ENCODE results near the gene RNU6-8.

Gene RNU6-8

DNA sequence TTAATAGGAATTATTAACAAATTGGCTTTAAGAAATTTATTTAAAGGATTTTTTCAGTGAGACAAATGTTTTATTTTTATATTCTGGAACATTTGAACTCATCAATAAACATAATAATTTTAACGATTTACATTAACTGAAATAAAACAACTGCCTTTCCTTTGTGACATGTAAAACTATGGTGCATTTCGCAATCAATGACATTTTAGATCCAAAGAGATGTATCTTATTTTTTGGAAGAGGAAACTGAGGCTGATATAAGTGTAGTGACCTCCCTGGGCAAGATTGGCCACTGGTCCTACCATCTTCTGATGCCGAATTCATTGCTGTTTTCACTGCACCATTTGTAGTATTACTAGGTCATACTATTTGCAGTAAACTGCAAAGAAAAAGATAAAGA lies 2.5 kb upstream of the RNU6-8 start:
- DNase-seq (ENCODE audit: low read depth) = no peak

DNA sequence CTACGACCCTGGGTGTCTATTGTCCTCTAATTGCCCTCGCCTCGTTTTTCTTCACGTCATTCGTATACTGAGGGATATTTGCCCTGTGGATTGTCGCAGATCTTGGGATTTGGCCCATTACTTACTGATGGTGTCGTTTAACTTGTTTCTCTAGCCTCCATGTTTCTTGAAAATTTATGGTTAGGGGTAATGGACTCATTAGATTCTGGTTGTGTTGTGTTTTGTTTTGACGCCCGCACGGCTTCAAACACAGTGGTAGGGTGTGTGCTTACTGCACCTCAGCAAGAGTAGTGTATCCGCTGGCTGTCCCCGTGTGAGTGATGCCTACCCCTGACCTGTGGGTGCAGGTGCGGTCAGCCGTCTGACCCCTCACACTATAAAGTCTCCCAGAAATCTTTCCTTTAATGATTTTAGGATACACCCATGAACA lies 874 bp upstream of the RNU6-8 start:
- no peak for DNase-seq (ENCODE audit: low read depth)

GRCh38 chr14:32202491-32202997 lies 525 bp downstream of the RNU6-8 start:
- DNase-seq (ENCODE audit: low read depth) = no peak

GRCh38 chr14:32201816-32202490 lies 1.1 kb downstream of the RNU6-8 start, which contains the start of gene RNU6-7:
TSS of gene RNU6-7 (plus strand) at chr14:32202045.
- no peak for DNase-seq (ENCODE audit: low read depth)

DNA sequence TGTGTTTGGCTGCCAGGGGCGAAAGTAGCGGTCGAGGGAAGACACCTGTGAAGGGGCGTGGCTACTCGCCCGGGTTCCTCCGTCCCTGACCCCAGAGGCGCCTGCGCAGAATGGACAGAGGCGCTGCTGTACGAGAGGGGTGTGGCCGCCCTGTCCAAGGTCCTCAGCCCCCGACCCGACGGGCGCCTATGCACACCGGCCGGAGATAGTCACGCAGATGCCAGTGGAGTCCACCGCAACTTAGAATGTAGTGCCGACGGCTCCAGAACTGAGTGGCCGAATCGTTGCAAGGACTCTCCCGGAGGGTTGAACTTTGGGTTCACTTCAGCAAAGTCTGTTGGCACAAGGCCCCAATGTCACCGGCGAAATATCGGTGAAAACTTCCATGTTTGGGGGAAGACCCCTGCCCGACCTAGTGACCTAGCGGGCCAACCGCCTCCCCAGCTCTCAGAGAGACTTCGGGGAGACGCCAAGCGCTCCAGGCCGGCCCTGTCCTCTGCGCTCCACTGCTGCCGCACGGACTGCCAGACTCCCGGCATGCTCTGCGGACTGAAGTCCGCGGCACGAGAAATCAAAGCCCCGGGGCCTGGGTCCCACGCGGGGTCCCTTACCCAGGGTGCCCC lies 1.8 kb downstream of the RNU6-8 start:
- peak; percentile 54 for DNase-seq (ENCODE audit: low read depth)

- DNase-seq (ENCODE audit: low read depth) = no peak
Observed at GRCh38 chr14:32200368-32201192, 2.5 kb downstream of the RNU6-8 start.

- DNase-seq (ENCODE audit: low read depth) = no peak
Observed at GRCh38 chr14:32197919-32198318, 5.2 kb downstream of the RNU6-8 start.

GRCh38 chr14:32195636-32196035 lies 7.4 kb downstream of the RNU6-8 start:
- no peak for DNase-seq (ENCODE audit: low read depth)

DNA sequence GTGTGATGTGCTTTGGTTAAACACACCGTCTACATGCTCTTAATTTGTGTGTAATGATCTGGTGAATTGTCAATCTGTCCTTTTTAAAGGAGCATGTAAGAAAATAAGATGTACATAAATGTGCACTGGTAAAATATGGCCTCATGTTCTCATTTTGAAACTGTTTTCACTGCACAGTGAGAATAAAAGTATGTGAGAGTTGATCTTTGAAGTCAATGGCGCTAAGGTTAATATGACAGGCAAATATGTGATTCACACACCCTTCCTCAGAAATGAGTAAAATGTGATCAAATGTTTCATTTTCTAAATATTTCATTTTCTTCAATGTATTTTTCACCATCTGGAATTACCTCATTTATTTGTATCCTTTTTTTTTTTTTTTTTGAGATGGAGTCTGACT lies 9.5 kb downstream of the RNU6-8 start:
- DNase-seq (ENCODE audit: low read depth) = no peak

GRCh38 chr14:32192712-32193373 lies 10.2 kb downstream of the RNU6-8 start:
- DNase-seq (ENCODE audit: low read depth) = no peak

GRCh38 chr14:32190673-32191072 lies 12.4 kb downstream of the RNU6-8 start:
- no peak for DNase-seq (ENCODE audit: low read depth)

GRCh38 chr14:32189811-32190210 lies 13.3 kb downstream of the RNU6-8 start:
- DNase-seq (ENCODE audit: low read depth) = no peak

DNA sequence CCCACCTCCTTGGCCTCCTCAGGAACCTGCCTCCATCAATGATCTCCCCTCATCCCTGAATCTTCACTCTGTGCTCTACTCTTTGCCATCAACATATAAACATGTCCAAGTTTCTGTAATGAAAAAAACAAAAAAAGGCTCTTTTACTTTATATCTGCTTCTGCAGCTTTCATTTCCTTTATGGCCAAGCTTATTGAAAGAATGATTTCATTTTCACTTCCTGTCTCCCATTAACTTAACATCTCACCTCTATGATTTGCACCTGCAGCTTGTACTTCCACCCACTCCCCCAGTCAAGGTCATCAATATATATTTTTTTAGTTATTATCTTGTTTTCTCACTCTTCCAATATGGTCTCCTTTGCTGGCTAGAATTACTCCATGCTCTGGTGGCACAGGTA lies 16.8 kb downstream of the RNU6-8 start:
- DNase-seq (ENCODE audit: low read depth) = no peak

- no peak for DNase-seq (ENCODE audit: low read depth)
Observed at GRCh38 chr14:32185097-32185496, 18.0 kb downstream of the RNU6-8 start.

- DNase-seq (ENCODE audit: low read depth) = no peak
Observed at GRCh38 chr14:32183151-32184058, 19.7 kb downstream of the RNU6-8 start.

GRCh38 chr14:32171469-32171868 lies 31.6 kb downstream of the RNU6-8 start:
- DNase-seq (ENCODE audit: low read depth) = no peak

DNA sequence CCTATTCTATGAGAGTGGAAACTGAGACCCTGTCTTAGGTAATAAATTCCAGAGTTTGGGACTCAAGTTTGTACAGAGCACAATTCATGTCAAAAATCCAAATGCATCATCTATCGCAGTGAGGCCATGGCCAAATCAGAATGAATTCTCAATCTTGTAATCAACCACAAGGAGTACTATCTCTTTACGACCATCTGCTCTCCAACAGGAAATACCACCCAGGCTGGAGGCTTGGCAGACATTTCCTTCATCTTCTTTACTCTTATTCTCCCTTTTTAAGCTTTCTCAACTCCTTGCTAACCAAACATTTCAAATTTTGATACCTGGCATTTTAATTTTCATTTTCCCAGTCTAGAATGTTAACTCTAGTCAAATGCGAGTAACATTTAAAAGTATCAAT lies 33.9 kb downstream of the RNU6-8 start:
- DNase-seq (ENCODE audit: low read depth) = no peak

- DNase-seq (ENCODE audit: low read depth) = no peak
Observed at GRCh38 chr14:32167907-32168306, 35.2 kb downstream of the RNU6-8 start.

GRCh38 chr14:32166924-32167323 lies 36.1 kb downstream of the RNU6-8 start:
- no peak for DNase-seq (ENCODE audit: low read depth)

- DNase-seq (ENCODE audit: low read depth) = no peak
Observed at GRCh38 chr14:32166029-32166428, 37.0 kb downstream of the RNU6-8 start.
